Ammon's horn (tissue), 1 donor: ENCODE data around the gene TBC1D5.
A peak's percentile ranks its signal among the peaks of the same experiment; 100 is the strongest.

ENCODE experiments used
- DNase-seq: peaks from one replicate; pipeline ENCODE4 v3.0.0-alpha.2; 2016; ENCODE audit warnings: low spot score

The TBC1D5 gene

GRCh38 chr3:17479681-17480405, 262.6 kb downstream of the TBC1D5 start:
- no peak for DNase-seq

GRCh38 chr3:17478673-17479072, 263.8 kb downstream of the TBC1D5 start:
- no peak for DNase-seq

GRCh38 chr3:17473761-17474160, 268.7 kb downstream of the TBC1D5 start:
- DNase-seq, result no peak

GRCh38 chr3:17469954-17470353, 272.5 kb downstream of the TBC1D5 start:
- DNase-seq, result no peak

GRCh38 chr3:17469520-17469919, 272.9 kb downstream of the TBC1D5 start:
- no peak for DNase-seq

GRCh38 chr3:17466028-17466427, 276.4 kb downstream of the TBC1D5 start:
- no peak for DNase-seq

- no peak for DNase-seq
Measured at GRCh38 chr3:17459470-17459993, 282.9 kb downstream of the TBC1D5 start.

- no peak for DNase-seq
Measured at GRCh38 chr3:17456650-17457049, 285.8 kb downstream of the TBC1D5 start.

- DNase-seq, result no peak
Measured at GRCh38 chr3:17456046-17456445, 286.4 kb downstream of the TBC1D5 start.

GRCh38 chr3:17444865-17445264, 297.6 kb downstream of the TBC1D5 start:
- DNase-seq, result no peak

- no peak for DNase-seq
Measured at GRCh38 chr3:17443142-17443541, 299.3 kb downstream of the TBC1D5 start.

GRCh38 chr3:17442332-17443049, 299.9 kb downstream of the TBC1D5 start:
- DNase-seq, result no peak

GRCh38 chr3:17433876-17434275, 308.6 kb downstream of the TBC1D5 start:
- no peak for DNase-seq

GRCh38 chr3:17432236-17432635, 310.2 kb downstream of the TBC1D5 start:
- no peak for DNase-seq

- DNase-seq, result no peak
Measured at GRCh38 chr3:17431484-17432045, 310.9 kb downstream of the TBC1D5 start.

- DNase-seq, result peak; percentile 39
Measured at GRCh38 chr3:17431004-17431403, 311.4 kb downstream of the TBC1D5 start.

GRCh38 chr3:17430582-17430981, 311.8 kb downstream of the TBC1D5 start:
- no peak for DNase-seq

GRCh38 chr3:17423786-17424536, 318.5 kb downstream of the TBC1D5 start:
- no peak for DNase-seq

GRCh38 chr3:17422636-17423035, 319.8 kb downstream of the TBC1D5 start:
- DNase-seq, result no peak

GRCh38 chr3:17420668-17421067, 321.8 kb downstream of the TBC1D5 start:
- DNase-seq, result no peak

GRCh38 chr3:17412950-17413530, 329.4 kb downstream of the TBC1D5 start:
- peak; percentile 38 for DNase-seq
